ENCODE measurements around the gene WDR62. TPM values are rescaled to one million over a fixed set of nuclear protein-coding genes. Genes with fewer than 3 reads are reported as not detected.

WDR62 gene
- total RNA-seq, 1 experiment from 2014 or later = 30.0 TPM

DNA sequence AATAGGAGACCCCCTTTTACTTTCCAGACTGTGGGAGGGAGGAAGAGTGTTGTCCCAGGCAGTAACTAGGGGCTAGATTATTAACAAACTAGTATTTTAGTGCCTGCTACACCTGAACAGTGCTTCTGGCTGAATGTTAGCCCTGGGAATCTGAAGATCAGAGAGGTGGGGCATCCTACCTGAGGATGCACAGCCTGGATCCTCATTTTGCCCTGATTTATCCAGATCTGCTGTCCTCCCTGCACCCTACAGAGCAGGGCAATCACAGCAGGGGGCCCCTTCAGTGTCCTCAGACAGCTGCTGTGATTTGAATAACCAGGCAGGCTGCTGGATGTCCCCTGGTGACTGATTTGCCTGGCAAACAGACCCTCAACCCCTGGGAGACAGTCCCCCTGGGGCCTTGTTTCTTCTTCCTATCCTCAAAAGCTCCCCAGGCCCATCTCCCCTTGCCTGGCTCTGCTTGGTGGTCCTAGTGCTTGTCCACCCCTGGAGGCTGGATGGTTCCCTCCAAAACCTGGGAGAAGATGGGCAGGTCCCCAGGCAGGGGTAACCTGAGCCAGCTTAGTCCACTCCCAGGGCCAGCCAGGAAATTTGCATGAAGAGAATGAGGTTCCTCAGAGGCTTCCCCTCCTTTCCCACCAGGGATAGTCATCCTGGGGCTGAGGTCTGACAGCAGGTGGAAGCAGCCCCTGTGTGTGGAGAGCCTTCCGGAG is 55.9 kb downstream of the WDR62 start, which contains the start of gene OVOL3:
TSS of gene OVOL3 (plus strand) at position 657 of the 713 bp plus-strand sequence. CDS start 60 bp downstream, outside the sequence.
- H4K8ac ChIP-seq (replicated peaks; ENCODE audit: insufficient read length, low read depth, low read length) = no peak within 1 kb of the TSS

More for the DNA sequence above, 55.9 kb downstream of the WDR62 start, which contains the start of gene OVOL3:
- Histone ChIP-seq H2BK120ac (ENCODE audit: low read depth, low read length, poor library complexity, severe bottlenecking) (no peak within 1 kb of the TSS), H3K23me2 (ENCODE audit: insufficient read length, low read depth, low read length, poor library complexity, severe bottlenecking) (peaks cover 9% of the 10 kb centered on the region), H3T11ph (ENCODE audit: low read length) (no peak within 1 kb of the TSS), H3K4me1 (ENCODE audit: insufficient read depth, low read length) (peaks cover 2% of the 10 kb centered on the region; the same call in 1 of the 2 replicates), H3K9ac (ENCODE audit: extremely low read depth, insufficient read length, low read length) (no peak within 1 kb of the TSS), H3K4me2 (ENCODE audit: insufficient read depth, insufficient read length, low read length) (no peak within 1 kb of the TSS), H2BK5ac (ENCODE audit: insufficient read length, low read length) (no peak within 1 kb of the TSS), H3K9me3 (ENCODE audit: control insufficient read depth, low read depth, low read length) (no peaks in the 10 kb centered on the region), H3K14ac (ENCODE audit: insufficient read depth, low read length) (no peak within 1 kb of the TSS), H4K20me1 (ENCODE audit: control insufficient read depth, insufficient read depth, insufficient read length) (no peaks in the 10 kb centered on the region), H3K27me3 (ENCODE audit: insufficient read depth, low read length) (no peaks in the 10 kb centered on the region), H2BK20ac (ENCODE audit: low read depth, low read length, poor library complexity, severe bottlenecking) (no peak within 1 kb of the TSS), H2BK12ac (ENCODE audit: insufficient read length, low read depth, low read length) (no peak within 1 kb of the TSS), H3K18ac (ENCODE audit: insufficient read length, low read depth, low read length) (no peak within 1 kb of the TSS), H3K27ac (ENCODE audit: insufficient read length, low read depth, low read length) (no peak within 1 kb of the TSS), H4K91ac (ENCODE audit: insufficient read length, low read depth, low read length) (no peak within 1 kb of the TSS), H2AK5ac (ENCODE audit: insufficient read length, low read length) (no peak within 1 kb of the TSS), H3K23ac (ENCODE audit: insufficient read length, low read depth, low read length) (no peak within 1 kb of the TSS), H2AFZ (ENCODE audit: low read length) (no peak within 1 kb of the TSS), H3K4ac (ENCODE audit: low read depth, low read length) (no peak within 1 kb of the TSS), H3K79me2 (ENCODE audit: insufficient read depth, low read length) (no peaks in the 10 kb centered on the region; the same call in 1 of the 2 replicates), H4K5ac (ENCODE audit: insufficient read length, low read depth, low read length) (no peak within 1 kb of the TSS), H3K79me1 (ENCODE audit: insufficient read depth, low read depth, low read length, poor library complexity, severe bottlenecking) (no peaks in the 10 kb centered on the region), H2BK15ac (ENCODE audit: low read depth, low read length) (no peak within 1 kb of the TSS), H3K56ac (ENCODE audit: insufficient read length, low read depth, low read length) (no peak within 1 kb of the TSS)
- whole genome bisulfite sequencing (ENCODE audit: extremely low coverage, insufficient read length, low lambda C conversion rate) = no CpG with 5 or more reads among the region's 1 CpG
- Mint-ChIP-seq H3K27ac (peak within 1 kb of the TSS in 2 of 3 experiments; percentile 47 to 93; a peak in 5 of 7 replicates), H3K27me3 (ENCODE audit: low read depth) (peaks cover 3% of the 10 kb centered on the region), H3K9me3 (no peaks in the 10 kb centered on the region; a peak in 1 of 5 replicates), H3K36me3 (ENCODE audit: insufficient read depth in 1 of 3, low read depth in 3 of 3) (peaks cover 11 to 45% (median 33%) of the 10 kb centered on the region in 3 experiments; a peak in 6 of 7 replicates), H3K4me3 (peak within 1 kb of the TSS; percentile 8 to 60; a peak in 3 of 5 replicates), H3K4me1 (peaks cover 36 to 43% of the 10 kb centered on the region in 2 experiments)
- TF ChIP-seq CTCF (conservative IDR thresholded peaks at IDR 0.05) = no peak
- peak; percentile 80 for DNase-seq

Measured in H9 (cell line).